Measurements from ENCODE around the gene DALRD3.

The DALRD3 gene

DNA sequence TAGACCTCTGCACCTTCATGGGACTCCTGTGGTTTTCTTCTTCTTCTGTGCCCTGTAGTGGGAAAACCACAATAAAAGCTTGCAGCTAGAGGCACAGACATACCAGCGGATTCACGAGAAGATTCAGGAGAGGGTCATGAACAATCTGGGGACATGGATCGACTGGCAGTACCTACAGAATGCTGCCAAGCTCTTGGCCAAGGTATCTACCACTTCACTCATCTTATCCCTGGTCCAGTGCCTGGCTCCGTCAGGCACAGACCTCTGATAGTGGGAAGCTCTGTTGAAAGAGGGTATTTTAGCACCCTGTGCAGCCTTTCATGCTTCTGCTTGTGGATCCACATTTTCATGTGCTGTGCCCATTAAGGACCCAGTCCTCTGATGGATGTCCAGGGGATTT is 38.1 kb downstream of the DALRD3 start:
- no peak for DNase-seq (ENCODE audit: low spot score)

- no peak for DNase-seq (ENCODE audit: low spot score)
Measured at GRCh38 chr3:48979451-48979850, 38.9 kb downstream of the DALRD3 start.

DNA sequence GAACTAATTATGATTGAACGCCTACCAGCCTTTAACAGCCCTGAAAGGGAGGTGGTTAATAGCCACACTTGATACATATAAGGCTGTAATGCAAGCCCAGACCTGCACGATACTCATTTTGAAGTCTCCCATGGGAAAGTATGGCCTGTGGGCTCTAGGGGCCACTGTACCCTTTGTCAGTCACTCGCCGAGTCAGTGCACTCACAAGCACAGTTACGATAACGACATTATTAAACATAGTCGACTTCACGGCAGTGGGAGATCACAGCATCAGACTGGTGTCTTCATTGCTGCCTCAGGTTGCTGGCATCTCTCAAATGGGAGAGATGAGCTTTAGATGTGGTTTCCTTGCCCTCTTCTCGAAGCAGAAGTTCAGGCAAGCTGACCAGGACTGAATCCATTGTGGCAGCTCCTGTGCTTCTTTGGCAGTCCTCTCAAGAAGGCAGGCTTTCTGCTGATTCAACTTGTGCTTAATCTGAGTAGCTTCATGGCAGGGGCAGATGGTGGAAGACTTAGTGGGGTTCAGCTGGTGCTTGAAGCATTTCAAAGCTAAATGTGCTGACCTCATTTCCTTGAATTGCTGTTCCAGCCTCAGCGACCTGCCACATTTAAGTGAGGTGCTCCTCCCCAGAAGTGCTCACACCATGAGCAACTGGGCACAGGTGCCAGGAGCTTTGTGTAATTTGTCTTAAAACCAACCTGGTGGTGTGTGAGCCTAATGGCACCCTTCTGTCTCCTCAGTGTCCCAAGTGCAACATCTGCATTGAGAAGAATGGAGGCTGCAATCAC is 44.1 kb downstream of the DALRD3 start:
- DNase-seq (ENCODE audit: low spot score): no peak

DNA sequence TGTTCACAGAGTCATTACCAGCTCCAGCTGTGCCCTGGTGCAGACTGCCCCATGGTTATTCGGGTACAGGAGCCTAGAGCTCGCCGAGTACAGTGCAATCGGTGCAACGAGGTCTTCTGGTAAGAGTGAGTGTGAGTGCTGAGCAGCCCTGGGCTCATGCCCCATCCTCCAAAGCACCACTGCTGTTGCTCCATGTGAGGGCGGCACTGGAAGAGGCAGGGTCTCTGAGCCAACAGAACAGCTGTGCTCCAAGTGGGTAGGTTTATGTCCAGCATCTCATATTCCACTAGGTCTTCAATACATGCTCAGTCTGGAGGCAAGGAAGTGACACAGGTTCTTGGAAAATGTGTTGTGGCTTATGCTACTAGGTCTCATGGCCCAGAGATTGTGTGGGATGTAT is 47.8 kb downstream of the DALRD3 start:
- DNase-seq (ENCODE audit: low spot score): no peak

DNA sequence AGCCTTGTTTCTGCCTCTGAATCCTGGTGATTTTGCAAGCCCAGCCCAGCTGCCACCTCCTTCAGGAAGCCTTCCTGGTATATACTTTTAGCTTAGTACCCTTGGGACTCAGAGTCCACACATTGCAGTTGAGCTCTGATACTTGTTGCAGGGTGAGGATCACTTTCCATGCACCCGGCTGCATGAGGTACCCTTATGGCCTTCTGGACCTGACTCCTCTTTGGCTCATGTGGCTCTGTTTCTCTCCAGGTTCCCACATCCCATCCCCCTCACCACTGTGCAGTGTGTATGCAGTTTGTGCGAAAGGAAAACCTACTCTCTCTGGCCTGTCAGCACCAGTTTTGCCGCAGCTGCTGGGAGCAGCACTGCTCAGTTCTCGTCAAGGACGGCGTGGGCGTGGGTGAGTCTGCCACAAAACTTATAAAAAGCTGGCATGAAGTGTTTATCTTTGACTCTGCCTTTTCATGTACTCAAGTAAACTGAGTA is 51.5 kb downstream of the DALRD3 start:
- DNase-seq (ENCODE audit: low spot score): no peak

GRCh38 chr3:48966367-48966766 is 52.0 kb downstream of the DALRD3 start:
- no peak for DNase-seq (ENCODE audit: low spot score)

Measured in hepatic stellate cell (primary cell).